ENCODE measurements around the gene BMI1. TPM values are rescaled to one million over a fixed set of nuclear protein-coding genes. Genes with fewer than 3 reads are reported as not detected.
A peak's percentile ranks its signal among the peaks of the same experiment; 100 is the strongest.
"Not testable (repeated sequence)": the region's sequence is repeated elsewhere in the genome, so short reads cannot be mapped to it uniquely, and the experiment has no call there.

The BMI1 gene
- total RNA-seq, 1 donor from 2014 or later = 34.3 TPM

- DNase-seq (ENCODE audit: low read depth in 2 of 2) = no peak
These were observed 18.0 kb downstream of the BMI1 start for GRCh38 chr10:22338931-22339330.

GRCh38 chr10:22339761-22340328, 18.9 kb downstream of the BMI1 start:
- DNase-seq (ENCODE audit: low read depth in 2 of 2) = no peak

GRCh38 chr10:22340329-22341189, 19.7 kb downstream of the BMI1 start:
- peak; percentile 82 to 86 for DNase-seq (ENCODE audit: low read depth in 2 of 2)

DNA sequence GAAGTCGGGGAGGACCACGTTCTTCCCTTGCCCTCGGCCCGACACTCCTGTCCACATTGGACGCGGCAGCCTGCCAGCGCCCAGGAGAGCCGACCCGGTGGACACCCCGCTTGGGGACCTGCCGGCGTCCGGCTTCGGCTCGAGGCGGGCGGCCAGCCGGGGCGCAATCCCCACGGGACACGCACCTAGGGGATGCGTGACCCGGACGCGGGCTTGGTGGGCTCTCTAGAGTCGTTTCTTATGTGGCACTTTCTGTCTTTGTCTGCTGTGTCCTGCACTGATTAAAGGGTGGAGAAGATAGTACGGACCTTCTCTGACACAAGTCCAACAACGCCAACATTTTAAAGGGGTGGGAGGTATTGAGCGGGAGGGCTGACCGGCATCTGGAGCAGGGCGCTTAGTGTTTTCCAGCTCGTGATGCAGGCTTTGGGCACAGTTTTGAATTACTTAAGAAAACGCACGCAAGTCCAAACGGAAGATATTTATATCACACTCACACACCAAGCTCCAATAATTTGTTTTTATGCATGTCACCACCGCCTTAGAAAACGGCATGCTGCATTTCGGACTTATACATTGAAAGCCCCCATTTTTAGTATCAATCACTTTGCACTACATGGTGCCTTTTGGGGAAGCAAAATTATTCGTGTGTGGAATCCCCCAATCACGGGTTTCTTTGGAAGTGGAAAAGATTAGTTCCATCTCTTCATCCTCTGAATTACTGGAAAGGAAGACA, 20.5 kb downstream of the BMI1 start:
- DNase-seq (ENCODE audit: low read depth in 2 of 2) = peak in 1 of 2 donors; percentile 23

DNA sequence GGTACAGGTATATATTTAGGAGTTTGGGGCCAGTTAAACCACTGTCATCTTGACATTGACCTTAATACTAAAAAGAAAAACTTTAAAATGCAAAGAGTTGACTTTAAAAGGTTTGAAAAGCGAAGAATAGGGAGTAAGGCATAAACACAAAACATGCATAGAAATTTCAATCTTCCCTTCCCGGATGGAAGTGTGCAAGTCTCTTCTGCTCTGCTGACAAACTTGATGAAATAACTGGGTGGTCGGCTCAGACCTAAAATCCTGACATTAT, 21.0 kb downstream of the BMI1 start:
- no peak for DNase-seq (ENCODE audit: low read depth in 2 of 2)

GRCh38 chr10:22342421-22342820, 21.5 kb downstream of the BMI1 start:
- DNase-seq (ENCODE audit: low read depth in 2 of 2) = no peak

DNA sequence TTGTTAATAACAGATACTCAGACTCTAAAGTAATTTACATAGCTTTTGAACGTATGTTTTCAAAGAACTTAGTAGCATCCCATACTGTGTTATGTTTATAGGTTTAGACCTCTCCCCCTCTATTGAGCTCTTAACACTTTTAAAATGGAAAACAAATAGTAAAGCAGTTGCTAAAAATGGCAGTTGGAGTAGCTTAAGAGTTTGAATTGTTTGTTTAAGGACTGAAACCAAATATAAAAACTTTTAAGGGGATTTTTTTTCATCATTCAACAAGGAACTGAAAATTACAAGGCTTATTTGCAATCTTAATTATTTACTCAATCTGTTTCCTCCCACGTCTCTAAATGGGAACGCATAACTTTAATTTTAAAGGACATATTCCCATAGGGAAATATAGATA, 22.8 kb downstream of the BMI1 start:
- no peak for DNase-seq (ENCODE audit: low read depth in 2 of 2)

DNA sequence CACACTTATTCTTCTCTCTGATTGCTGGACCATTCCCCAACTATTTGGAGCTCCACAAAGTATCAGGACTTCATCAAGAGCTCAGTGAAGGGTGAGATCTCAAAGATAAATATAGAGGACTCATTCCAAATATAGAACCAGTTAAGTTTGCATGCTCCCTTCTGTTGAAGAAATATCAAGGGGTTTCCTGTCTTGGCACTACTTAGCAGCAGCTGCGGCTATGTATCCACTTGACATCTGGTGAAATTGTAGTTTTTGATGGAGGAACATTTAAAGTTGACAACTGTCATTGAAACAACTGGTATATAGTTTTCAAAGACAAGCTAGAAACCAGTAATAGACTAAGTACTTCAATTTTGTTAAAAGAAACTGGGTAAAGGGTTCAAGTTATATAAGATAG, 23.4 kb downstream of the BMI1 start:
- DNase-seq (ENCODE audit: low read depth in 2 of 2) = no peak

DNA sequence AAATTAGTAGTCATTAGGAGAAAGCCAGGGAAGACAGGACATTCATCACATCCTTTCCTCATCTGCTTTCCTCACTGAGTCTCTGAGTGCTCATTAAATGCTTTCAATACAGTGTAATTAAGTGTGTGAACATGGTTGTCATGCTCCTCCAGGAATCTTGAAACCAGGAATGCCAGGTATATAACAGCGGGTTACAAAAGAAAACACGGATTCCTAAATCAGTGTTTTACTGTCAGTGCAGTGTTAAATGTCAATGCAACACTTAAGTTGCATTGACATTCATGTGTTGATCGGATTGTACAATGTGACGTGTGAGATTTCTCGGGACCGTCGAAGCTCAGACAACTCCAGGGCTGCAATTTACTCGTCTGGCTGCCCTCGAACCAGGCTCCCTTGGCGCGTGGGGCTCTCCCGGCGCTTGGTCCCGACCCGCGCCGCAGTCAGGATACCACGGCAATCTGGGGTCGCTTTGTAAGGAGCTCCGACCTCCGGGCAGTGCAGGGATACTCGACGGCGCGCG, 23.9 kb downstream of the BMI1 start:
- DNase-seq (ENCODE audit: low read depth in 2 of 2) = no peak

GRCh38 chr10:22345301-22346095, 24.6 kb downstream of the BMI1 start, which contains the start of gene SPAG6:
SPAG6 (plus strand) TSS chr10:22345496; CDS start chr10:22345612, 116 bp downstream.
- DNase-seq (ENCODE audit: low read depth in 2 of 2) = no peak

- no peak for DNase-seq (ENCODE audit: low read depth in 2 of 2)
These were observed 25.3 kb downstream of the BMI1 start for GRCh38 chr10:22346096-22346661.

DNA sequence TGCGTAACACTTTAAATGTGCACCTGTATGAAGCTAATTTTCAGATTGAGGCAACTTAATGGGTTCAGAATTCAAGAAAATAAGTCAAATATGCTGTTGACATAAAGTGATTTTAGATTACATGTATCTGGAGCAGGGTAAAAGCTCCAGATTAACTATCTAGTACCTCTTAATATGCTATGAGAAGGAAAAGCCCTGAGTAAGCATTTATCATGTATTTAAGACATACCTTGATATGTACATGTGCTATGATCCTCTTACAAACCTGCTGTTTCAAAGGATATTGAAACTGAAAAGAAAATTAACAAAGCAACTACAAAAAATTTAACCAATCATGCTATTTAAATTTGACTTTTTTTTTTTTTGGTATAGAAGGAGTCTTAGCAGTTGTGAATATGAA, 28.9 kb downstream of the BMI1 start:
- no peak for DNase-seq (ENCODE audit: low read depth in 2 of 2)

GRCh38 chr10:22351131-22351703, 30.3 kb downstream of the BMI1 start:
- no peak for DNase-seq (ENCODE audit: low read depth in 2 of 2)

- DNase-seq (ENCODE audit: low read depth in 2 of 2) = no peak
These were observed 35.5 kb downstream of the BMI1 start for GRCh38 chr10:22356324-22356873.

DNA sequence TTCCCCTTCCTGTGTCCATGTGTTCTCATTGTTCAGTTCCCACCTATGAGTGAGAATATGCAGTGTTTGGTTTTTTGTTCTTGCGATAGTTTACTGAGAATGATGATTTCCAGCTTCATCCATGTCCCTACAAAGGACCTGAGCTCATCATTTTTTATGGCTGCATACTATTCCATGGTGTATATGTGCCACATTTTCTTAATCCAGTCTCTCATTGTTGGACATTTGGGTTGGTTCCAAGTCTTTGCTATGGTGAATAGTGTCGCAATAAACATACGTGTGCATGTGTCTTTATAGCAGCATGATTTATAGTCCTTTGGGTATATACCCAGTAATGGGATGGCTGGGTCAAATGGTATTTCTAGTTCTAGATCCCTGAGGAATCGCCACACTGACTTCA, 36.9 kb downstream of the BMI1 start:
- not testable (repeated sequence) for DNase-seq (ENCODE audit: low read depth in 2 of 2)

DNA sequence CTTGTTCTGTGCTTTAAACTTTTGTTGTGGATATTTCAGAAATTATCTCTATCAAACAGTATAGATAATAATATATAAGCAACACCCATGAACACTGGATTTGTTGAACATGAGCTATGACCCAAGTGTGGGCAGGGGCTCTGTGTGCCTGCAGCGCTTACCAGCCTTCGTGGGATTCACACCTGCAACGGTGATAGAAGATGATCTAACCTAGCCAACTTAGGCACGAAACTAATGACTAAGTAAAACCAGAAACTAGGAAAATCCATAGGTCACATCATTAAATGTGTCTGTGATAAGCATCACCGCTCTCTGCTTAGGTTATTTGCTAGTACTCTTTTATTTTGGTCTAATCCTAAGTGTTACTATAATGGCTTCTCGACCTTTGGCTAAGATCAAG, 42.4 kb downstream of the BMI1 start:
- no peak for DNase-seq (ENCODE audit: low read depth in 2 of 2)

- no peak for DNase-seq (ENCODE audit: low read depth in 2 of 2)
These were observed 43.7 kb downstream of the BMI1 start for GRCh38 chr10:22364407-22365140.

DNA sequence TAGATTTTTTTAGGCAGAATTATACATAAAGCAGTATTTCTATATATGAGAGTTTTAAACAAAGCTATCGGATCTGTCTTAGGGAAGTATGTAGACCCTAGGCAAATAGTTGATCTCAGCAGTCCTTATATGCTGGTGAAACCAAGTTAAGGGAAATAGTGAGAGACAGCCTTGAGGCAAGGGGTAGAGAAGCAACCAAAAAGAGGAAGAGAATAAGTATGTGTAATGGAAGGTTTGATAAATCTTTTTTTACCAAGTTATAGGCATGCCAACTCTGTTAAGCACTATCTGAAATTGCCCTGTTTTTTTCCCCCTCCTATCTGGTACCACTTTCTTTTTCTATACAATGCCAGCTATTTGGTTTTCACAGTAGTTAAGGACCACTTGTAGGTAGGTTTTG, 44.3 kb downstream of the BMI1 start:
- no peak for DNase-seq (ENCODE audit: low read depth in 2 of 2)

DNA sequence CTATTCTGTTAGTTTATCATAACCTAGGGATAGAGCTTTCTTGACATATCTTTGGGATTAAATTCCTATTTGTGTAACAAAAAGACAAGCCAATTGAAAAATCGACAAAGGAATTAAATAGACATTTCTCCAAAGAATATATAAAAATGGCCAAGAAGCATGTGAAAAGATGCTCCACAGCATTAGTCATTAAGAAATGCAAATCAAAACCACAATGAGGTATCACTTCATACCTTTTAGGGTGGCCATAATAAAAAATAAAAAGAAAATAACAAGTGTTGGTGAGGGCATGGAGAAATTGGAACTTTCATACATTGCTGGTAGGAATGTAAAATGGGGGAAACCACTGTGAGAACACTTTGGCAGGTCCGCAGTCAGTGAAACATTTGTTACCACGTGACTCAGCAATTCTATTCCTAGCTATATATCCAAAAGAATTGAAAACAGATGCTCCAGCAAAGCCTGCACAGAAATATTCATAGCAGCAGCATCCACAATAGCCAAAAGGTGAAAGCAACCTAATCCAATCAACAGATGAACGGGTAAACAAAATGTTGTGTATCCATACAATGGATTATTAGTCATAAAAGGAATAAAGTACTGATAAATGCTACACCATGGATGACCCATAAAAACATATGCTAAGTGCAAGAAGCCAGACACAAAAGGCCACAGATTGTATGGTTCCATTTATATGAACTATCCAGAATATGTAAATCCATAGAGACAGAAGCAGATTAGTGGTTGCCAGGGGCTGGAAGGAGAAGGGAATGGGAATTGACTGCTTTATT, 44.9 kb downstream of the BMI1 start:
- no peak for DNase-seq (ENCODE audit: low read depth in 2 of 2)

Measured in lung microvascular endothelial cell (primary cell).